ENCODE data around the gene ME3.

ME3 gene

GRCh38 chr11:86672007-86672621, at the start of gene ME3:
Gene ME3 (minus strand): TSS chr11:86672616.
- in situ Hi-C loops (cut with HindIII; ENCODE audit: low pct_unique_long_range_greater_than_20kb, low sequenced_read_pairs), result no loop called here
- peak; percentile 56 to 71 for DNase-seq (ENCODE audit: low read depth in 1 of 2, low spot score in 1 of 2)
- no peak for TF ChIP-seq JUND (IDR thresholded peaks at IDR 0.05; ENCODE audit: low read depth)

- no peak for DNase-seq (ENCODE audit: low read depth in 1 of 2, low spot score in 1 of 2)
- in situ Hi-C loops (cut with HindIII; ENCODE audit: low pct_unique_long_range_greater_than_20kb, low sequenced_read_pairs), result no loop called here
- TF ChIP-seq JUND (IDR thresholded peaks at IDR 0.05; ENCODE audit: low read depth), result no peak
Measured at GRCh38 chr11:86722006-86722405, 49.6 kb upstream of the ME3 start.

GRCh38 chr11:86720546-86720945, 48.1 kb upstream of the ME3 start:
- DNase-seq (ENCODE audit: low read depth in 1 of 2, low spot score in 1 of 2), result no peak
- in situ Hi-C loops (cut with HindIII; ENCODE audit: low pct_unique_long_range_greater_than_20kb, low sequenced_read_pairs), result no loop called here
- TF ChIP-seq JUND (IDR thresholded peaks at IDR 0.05; ENCODE audit: low read depth), result no peak

GRCh38 chr11:86719781-86720463, 47.5 kb upstream of the ME3 start:
- peak in 1 of 2 experiments; percentile 33 for DNase-seq (ENCODE audit: low read depth in 1 of 2, low spot score in 1 of 2)
- TF ChIP-seq JUND (IDR thresholded peaks at IDR 0.05; ENCODE audit: low read depth), result no peak
- in situ Hi-C loops (cut with HindIII; ENCODE audit: low pct_unique_long_range_greater_than_20kb, low sequenced_read_pairs), result no loop called here

- in situ Hi-C loops (cut with HindIII; ENCODE audit: low pct_unique_long_range_greater_than_20kb, low sequenced_read_pairs), result no loop called here
- TF ChIP-seq JUND (IDR thresholded peaks at IDR 0.05; ENCODE audit: low read depth), result no peak
- DNase-seq (ENCODE audit: low read depth in 1 of 2, low spot score in 1 of 2), result no peak
Measured at GRCh38 chr11:86718999-86719398, 46.6 kb upstream of the ME3 start.

GRCh38 chr11:86718521-86718920, 46.1 kb upstream of the ME3 start:
- no peak for TF ChIP-seq JUND (IDR thresholded peaks at IDR 0.05; ENCODE audit: low read depth)
- no peak for DNase-seq (ENCODE audit: low read depth in 1 of 2, low spot score in 1 of 2)
- in situ Hi-C loops (cut with HindIII; ENCODE audit: low pct_unique_long_range_greater_than_20kb, low sequenced_read_pairs), result no loop called here

GRCh38 chr11:86717817-86718501, 45.5 kb upstream of the ME3 start:
- peak in 1 of 2 experiments; percentile 83 for DNase-seq (ENCODE audit: low read depth in 1 of 2, low spot score in 1 of 2)
- in situ Hi-C loops (cut with HindIII; ENCODE audit: low pct_unique_long_range_greater_than_20kb, low sequenced_read_pairs), result no loop called here
- no peak for TF ChIP-seq JUND (IDR thresholded peaks at IDR 0.05; ENCODE audit: low read depth)

- TF ChIP-seq JUND (IDR thresholded peaks at IDR 0.05; ENCODE audit: low read depth), result no peak
- DNase-seq (ENCODE audit: low read depth in 1 of 2, low spot score in 1 of 2), result no peak
- in situ Hi-C loops (cut with HindIII; ENCODE audit: low pct_unique_long_range_greater_than_20kb, low sequenced_read_pairs), result no loop called here
Measured at GRCh38 chr11:86715611-86716010, 43.2 kb upstream of the ME3 start.

- no peak for DNase-seq (ENCODE audit: low read depth in 1 of 2, low spot score in 1 of 2)
- in situ Hi-C loops (cut with HindIII; ENCODE audit: low pct_unique_long_range_greater_than_20kb, low sequenced_read_pairs), result no loop called here
- TF ChIP-seq JUND (IDR thresholded peaks at IDR 0.05; ENCODE audit: low read depth), result no peak
Measured at GRCh38 chr11:86713552-86713951, 41.1 kb upstream of the ME3 start.

- TF ChIP-seq JUND (IDR thresholded peaks at IDR 0.05; ENCODE audit: low read depth), result no peak
- in situ Hi-C loops (cut with HindIII; ENCODE audit: low pct_unique_long_range_greater_than_20kb, low sequenced_read_pairs), result no loop called here
- DNase-seq (ENCODE audit: low read depth in 1 of 2, low spot score in 1 of 2), result no peak
Measured at GRCh38 chr11:86710936-86711335, 38.5 kb upstream of the ME3 start.

- no peak for TF ChIP-seq JUND (IDR thresholded peaks at IDR 0.05; ENCODE audit: low read depth)
- in situ Hi-C loops (cut with HindIII; ENCODE audit: low pct_unique_long_range_greater_than_20kb, low sequenced_read_pairs), result no loop called here
- DNase-seq (ENCODE audit: low read depth in 1 of 2, low spot score in 1 of 2), result no peak
Measured at GRCh38 chr11:86708669-86709068, 36.3 kb upstream of the ME3 start.

- no peak for TF ChIP-seq JUND (IDR thresholded peaks at IDR 0.05; ENCODE audit: low read depth)
- DNase-seq (ENCODE audit: low read depth in 1 of 2, low spot score in 1 of 2), result peak; percentile 33 to 85
- in situ Hi-C loops (cut with HindIII; ENCODE audit: low pct_unique_long_range_greater_than_20kb, low sequenced_read_pairs), result no loop called here
Measured at GRCh38 chr11:86706338-86707131, 34.1 kb upstream of the ME3 start.

Measured in T47D (cell line).